Fibroblast of the conjunctiva (primary cell): ENCODE results near the gene SDK2.

Experiments used
- DNase-seq: peaks from one replicate; pipeline ENCODE4 v3.0.0-alpha.2; 2010; ENCODE audit warnings: low read depth

The SDK2 gene

GRCh38 chr17:73452009-73452408 lies 192.2 kb downstream of the SDK2 start:
- no peak for DNase-seq

GRCh38 chr17:73447319-73447718 lies 196.9 kb downstream of the SDK2 start:
- DNase-seq, result no peak

- no peak for DNase-seq
Measured at GRCh38 chr17:73446617-73447016, 197.6 kb downstream of the SDK2 start.

GRCh38 chr17:73445466-73445865 lies 198.8 kb downstream of the SDK2 start:
- no peak for DNase-seq

- no peak for DNase-seq
Measured at GRCh38 chr17:73444021-73444420, 200.2 kb downstream of the SDK2 start.

- DNase-seq, result no peak
Measured at GRCh38 chr17:73439597-73439996, 204.6 kb downstream of the SDK2 start.

- no peak for DNase-seq
Measured at GRCh38 chr17:73437826-73438225, 206.4 kb downstream of the SDK2 start.

GRCh38 chr17:73436954-73437353 lies 207.3 kb downstream of the SDK2 start:
- no peak for DNase-seq

- no peak for DNase-seq
Measured at GRCh38 chr17:73435412-73435811, 208.8 kb downstream of the SDK2 start.

- no peak for DNase-seq
Measured at GRCh38 chr17:73434154-73434553, 210.1 kb downstream of the SDK2 start.

GRCh38 chr17:73433501-73433900 lies 210.7 kb downstream of the SDK2 start:
- no peak for DNase-seq

- DNase-seq, result no peak
Measured at GRCh38 chr17:73432624-73433190, 211.5 kb downstream of the SDK2 start.

- no peak for DNase-seq
Measured at GRCh38 chr17:73431401-73432205, 212.6 kb downstream of the SDK2 start.

GRCh38 chr17:73430848-73431247 lies 213.4 kb downstream of the SDK2 start:
- DNase-seq, result no peak

GRCh38 chr17:73430165-73430680 lies 214.0 kb downstream of the SDK2 start:
- DNase-seq, result no peak

GRCh38 chr17:73429440-73430164 lies 214.6 kb downstream of the SDK2 start:
- DNase-seq, result peak; percentile 49

- no peak for DNase-seq
Measured at GRCh38 chr17:73427198-73427597, 217.0 kb downstream of the SDK2 start.

- no peak for DNase-seq
Measured at GRCh38 chr17:73424571-73424970, 219.7 kb downstream of the SDK2 start.

GRCh38 chr17:73423806-73424205 lies 220.4 kb downstream of the SDK2 start:
- no peak for DNase-seq

- no peak for DNase-seq
Measured at GRCh38 chr17:73423159-73423715, 221.0 kb downstream of the SDK2 start.

- DNase-seq, result no peak
Measured at GRCh38 chr17:73422121-73422520, 222.1 kb downstream of the SDK2 start.

GRCh38 chr17:73420897-73421296 lies 223.3 kb downstream of the SDK2 start:
- no peak for DNase-seq

GRCh38 chr17:73419881-73420280 lies 224.4 kb downstream of the SDK2 start:
- DNase-seq, result no peak
